ENCODE measurements around the gene SELENOO.
"Not testable (repeated sequence)": the region's sequence is repeated elsewhere in the genome, so short reads cannot be mapped to it uniquely, and the experiment has no call there.

GRCh38 chr22:50168490-50169180 lies 32.2 kb upstream of the SELENOO start:
- TF ChIP-seq, protein P1, sequence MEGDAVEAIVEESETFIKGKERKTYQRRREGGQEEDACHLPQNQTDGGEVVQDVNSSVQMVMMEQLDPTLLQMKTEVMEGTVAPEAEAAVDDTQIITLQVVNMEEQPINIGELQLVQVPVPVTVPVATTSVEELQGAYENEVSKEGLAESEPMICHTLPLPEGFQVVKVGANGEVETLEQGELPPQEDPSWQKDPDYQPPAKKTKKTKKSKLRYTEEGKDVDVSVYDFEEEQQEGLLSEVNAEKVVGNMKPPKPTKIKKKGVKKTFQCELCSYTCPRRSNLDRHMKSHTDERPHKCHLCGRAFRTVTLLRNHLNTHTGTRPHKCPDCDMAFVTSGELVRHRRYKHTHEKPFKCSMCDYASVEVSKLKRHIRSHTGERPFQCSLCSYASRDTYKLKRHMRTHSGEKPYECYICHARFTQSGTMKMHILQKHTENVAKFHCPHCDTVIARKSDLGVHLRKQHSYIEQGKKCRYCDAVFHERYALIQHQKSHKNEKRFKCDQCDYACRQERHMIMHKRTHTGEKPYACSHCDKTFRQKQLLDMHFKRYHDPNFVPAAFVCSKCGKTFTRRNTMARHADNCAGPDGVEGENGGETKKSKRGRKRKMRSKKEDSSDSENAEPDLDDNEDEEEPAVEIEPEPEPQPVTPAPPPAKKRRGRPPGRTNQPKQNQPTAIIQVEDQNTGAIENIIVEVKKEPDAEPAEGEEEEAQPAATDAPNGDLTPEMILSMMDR (IDR thresholded peaks at IDR 0.05): not testable (repeated sequence)
- not testable (repeated sequence) for TF ChIP-seq ZFX (IDR thresholded peaks at IDR 0.05; ENCODE audit: borderline replicate concordance)
